Measurements from ENCODE around the gene CEACAM20.
A peak's percentile ranks its signal among the peaks of the same experiment; 100 is the strongest.
"Not testable (repeated sequence)": the region's sequence is repeated elsewhere in the genome, so short reads cannot be mapped to it uniquely, and the experiment has no call there.

Gene CEACAM20

DNA sequence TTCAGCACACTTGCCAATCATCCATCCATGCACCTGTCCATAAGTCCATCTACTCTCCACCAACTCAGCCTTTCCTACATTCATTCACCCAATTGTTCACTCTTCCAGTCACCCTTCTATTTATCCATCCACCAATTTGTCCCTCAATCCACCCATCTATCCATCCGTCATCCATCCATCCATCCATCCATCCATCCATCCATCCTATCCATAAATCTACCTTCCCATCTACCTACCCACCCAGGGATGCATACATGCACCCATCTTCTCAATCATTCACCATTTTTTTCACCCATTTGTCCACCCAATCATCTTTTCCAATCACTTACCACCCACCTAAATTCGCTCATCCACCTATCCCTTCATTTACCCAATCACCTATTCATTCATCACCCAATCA is 14.6 kb upstream of the CEACAM20 start:
- no peak for DNase-seq

GRCh38 chr19:44542671-44543070 is 13.2 kb upstream of the CEACAM20 start:
- no peak for DNase-seq

DNA sequence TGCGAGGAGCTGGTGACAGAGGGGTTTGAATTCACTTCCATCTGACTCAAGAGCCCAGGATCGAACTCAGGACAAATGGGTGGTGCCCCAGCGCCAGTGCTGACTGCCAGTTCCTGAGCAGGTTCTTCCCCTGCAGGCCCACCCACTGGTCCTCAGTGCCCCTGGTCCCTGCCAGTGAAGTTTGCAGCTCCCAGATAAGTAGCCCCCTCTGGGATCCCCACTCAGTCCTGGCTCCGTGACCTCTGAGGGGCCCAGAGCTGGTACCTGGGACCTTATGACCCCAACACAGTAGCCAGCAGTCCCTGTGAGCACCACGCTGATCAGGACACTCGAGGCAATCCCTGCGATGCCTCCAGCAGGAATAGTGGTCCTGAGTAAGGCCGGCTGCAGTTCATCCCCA is 11.3 kb upstream of the CEACAM20 start:
- DNase-seq: no peak

DNA sequence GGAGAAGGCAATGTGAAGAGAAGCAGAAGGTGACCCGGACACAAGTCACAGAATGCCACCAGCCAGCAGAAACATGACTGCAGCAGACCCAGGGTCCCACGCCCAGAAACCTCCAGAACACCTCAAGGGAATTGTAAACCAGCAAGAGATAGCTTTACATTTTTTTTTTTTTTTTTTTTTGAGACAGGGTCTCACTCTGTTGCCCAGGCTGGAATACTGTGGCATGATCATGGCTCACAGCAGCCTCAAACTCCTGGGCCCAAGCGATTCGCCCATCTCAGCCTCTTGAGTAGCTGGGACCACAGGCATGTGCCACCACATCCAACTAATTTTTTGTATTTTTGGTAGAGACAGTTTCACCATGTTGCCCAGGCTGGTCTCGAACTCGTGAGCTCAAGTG is 10.5 kb upstream of the CEACAM20 start:
- DNase-seq: no peak

DNA sequence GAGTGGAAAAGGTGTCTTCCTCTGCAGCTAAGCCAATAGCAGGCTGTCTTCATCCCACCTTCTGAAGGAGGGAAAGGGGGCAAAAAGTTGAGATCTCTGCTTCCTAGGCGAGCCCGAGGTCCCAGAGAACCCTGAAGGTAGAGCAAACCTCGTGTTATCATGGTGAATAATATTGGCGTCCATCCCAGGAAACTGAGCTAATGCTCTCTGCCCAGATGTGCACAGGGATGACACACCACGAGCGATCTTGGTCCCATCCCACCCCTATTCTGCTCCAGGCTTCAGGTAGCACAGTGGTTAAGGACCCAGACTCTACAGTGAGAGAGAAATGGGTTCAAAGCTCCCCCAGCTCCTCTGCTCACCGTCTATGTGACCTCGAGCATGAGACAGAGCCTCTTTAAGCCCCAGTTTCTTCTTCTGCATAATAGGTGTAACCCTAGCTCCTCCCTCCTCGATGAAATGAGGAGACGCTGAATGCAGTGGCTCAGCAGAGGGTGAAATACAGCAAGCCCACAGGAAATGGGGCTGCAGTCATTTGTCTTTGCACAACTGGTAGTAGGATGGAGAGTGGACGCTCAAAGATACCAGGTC is 9.9 kb upstream of the CEACAM20 start:
- peak; percentile 26 for DNase-seq

DNA sequence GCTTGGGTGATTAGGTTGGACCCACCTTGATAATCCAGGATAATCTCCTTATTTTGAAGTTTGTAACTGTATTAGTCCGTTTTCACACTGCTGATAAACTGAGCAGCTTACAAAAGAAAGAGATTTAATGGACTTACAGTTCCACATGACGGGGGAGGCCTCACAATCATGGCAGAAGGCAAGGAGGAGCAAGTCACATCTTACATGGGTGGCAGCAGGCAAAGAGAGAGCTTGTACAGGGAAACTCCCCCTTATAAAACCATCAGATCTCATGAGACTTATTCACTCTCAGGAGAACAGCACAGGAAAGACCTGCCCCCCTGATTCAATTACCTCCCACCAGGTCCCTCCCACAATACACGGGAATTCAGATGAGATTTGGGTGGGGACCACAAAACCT is 5.9 kb upstream of the CEACAM20 start:
- not testable (repeated sequence) for DNase-seq

GRCh38 chr19:44532819-44533218 is 3.3 kb upstream of the CEACAM20 start:
- DNase-seq: no peak

GRCh38 chr19:44530777-44531176 is 1.3 kb upstream of the CEACAM20 start:
- no peak for DNase-seq

DNA sequence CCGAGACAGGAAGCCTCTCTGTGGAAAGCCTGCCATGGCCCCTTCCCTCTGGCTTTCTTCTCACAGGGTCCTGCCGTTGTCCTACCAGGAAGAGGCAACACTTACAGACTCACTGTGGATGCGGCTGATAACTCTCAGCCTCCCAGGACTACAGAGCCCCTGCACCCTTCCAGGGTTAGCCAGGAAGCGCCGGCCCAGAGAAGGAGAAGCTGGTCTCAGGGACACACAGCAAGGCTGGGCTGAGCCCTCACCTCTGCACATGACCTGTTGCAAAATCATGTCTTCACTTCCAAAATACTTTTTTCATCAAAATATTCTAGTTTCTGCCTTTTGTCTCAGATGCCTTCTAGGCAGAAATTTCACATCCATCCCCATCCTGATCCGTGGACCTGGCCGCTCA is 1.9 kb downstream of the CEACAM20 start:
- DNase-seq: no peak

GRCh38 chr19:44525721-44526430 is 3.6 kb downstream of the CEACAM20 start:
- DNase-seq: no peak

DNA sequence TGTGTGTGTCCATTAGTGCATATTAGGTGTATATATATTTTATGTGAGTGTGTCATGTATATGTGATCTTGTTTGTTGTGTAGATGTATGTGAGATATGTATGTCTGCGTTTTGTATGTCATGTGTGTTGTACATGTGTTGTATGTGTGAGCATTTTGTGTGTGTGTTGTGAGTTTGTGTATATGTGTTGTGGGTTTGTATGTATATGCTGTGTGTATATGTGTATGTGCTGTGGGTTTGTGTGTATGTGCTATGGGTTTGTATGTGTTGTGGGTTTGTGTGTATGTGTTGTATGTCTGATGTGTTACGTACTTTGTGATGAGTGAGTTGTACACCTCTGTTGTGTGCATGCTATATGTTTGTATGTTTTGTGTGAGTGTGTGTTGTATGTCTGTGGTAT is 8.1 kb downstream of the CEACAM20 start:
- no peak for DNase-seq

GRCh38 chr19:44517146-44517545 is 12.3 kb downstream of the CEACAM20 start:
- peak; percentile 5 for DNase-seq

DNA sequence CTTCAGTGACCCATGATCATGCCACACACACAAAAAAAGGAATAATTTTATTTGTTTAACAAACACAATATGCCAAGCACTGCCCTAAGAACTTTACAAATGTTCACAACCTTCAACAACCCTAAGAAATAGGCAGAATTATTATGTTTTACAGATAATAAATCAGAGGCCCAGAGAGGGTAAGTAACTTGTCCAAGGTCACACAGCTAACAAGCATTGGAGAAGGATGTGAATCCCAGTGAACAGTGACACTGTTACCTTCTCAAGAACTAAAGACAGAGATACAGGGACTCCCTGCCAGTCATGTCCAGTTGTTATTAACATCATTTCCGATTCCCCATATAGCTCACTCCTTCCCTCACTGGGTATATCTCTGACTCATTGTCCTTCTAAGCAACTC is 13.6 kb downstream of the CEACAM20 start:
- no peak for DNase-seq

DNA sequence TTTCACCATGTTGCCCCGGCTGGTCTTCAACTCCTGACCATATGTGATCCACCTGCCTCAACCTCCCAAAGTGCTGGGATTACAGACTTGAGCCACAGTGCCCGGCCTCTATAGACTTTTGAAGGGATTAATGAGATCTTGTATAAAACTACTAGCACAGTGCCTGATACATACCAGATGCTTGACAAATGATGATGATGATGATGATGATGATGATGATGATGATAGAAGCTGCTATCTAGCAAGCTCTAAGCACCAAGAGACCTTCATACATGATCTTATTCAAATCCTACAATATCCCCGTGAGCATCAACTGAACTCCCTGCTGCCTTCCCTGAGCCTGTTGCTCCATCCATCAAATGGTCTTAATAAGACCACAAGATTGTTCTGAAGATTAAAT is 14.4 kb downstream of the CEACAM20 start:
- DNase-seq: no peak

DNA sequence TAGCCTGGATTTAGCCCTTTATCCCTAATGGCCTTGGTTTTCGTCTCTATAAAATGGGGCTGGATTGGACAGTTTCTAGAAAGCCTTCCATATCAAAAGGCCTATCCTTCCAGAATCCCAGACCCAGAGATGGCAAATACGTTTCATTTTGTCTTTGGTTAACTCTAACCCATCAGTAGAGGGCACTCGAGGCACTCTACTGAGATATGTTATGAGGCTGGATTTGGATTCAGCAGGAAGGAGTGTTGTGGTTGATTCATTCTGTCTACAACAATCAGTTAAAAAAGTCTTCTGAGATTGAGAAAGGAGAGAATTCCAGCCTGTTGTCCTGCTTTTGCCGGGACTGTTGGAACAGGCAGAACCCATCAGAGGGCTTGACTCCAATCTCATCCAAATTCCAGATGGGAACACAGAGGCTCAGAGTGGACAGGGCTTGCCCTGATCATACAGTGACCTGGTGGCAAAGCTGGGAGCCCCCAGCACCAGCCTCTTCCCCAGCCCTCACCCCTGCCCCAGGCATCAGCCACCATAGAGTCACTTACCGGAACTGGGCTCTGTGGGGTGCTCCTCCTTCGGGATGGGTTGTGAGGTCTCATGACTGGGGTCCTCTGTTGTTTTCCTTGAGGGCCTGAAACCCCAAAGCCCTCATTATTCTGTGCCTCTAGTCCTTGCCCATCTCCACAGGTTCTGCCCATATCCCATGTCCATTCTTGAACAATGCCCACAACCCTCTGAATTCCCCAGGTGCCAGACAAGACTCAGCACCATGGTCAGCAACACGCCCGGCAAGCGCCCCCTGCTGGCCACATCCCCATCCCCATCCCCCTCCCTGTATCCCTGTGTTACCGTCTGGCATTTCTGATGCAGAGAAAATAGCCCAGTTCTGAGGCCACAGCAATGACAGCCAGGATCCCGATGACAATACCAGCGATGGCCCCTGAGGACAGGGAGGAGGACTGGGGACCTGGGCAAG is 16.9 kb downstream of the CEACAM20 start:
- DNase-seq: peak; percentile 38

DNA sequence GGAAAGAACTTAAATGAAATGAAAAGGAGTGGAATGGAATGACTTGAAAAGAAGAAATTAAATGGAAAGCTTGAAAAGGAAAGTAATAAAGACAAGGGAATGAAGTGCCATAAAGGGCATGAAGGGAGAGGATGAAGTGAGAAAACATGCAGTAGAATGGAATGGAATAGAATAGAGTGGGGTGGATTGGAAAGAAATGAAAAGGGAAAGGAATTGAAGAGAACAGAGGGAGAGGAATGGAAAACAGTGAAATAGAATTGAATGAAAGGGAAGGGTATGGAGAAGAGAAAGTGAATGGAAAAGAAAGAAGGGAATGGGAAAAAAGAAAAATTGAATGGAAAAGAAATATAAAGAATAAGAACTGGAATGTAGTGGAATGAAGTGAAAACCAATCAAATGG is 20.0 kb downstream of the CEACAM20 start:
- no peak for DNase-seq

DNA sequence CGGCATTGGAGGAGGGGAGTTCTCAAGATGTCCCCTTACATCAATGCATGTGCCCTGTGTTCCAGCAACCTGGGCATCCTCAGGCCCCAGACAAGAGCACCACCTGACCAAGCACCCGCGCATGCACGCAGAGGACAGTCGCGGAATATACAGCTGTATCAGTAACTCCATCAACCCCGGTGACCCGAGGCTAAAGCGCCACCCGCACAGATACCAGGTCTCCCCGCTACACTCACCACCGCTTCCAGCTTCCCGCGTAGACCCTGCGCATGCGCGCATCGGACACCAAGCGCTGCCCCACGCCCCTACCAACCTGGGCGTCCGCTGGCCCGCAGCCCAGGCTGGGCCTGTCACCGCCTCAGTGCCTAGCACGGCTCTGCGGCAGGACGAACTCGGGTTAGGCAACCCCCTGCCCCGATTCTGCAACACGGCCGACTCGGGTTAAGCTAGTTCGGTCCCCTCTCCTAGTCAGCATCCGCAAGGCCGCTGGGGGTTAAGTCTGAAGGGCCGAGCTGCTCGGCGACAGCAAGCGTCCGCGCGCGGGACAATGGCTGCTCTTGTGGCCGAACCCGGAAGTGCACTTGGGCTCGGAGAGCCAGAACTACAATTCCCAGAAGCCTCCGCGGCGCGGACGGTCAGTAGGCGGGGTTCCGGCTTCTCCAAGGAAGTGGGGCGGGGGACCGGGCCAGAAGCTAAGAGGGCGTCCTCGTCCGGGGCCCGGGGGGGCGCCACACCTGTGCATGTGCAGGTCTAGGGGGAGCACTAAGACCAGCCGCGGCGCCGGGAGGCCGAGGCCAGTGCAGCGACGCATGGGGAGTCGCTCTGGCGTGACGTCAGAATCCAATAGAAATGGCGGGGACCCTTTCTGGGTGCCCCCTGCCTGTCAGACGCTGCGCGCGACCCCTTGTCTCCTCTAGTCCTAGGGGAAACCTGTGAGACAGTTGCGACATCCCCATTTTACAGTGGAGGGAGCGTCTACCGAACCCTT is 29.2 kb downstream of the CEACAM20 start, which contains the start of gene ZNF180:
ZNF180 (minus strand) TSS at position 561 of the 988 bp plus-strand sequence. CDS start 3,188 bp downstream, outside the sequence.
- DNase-seq: peak; percentile 90

DNA sequence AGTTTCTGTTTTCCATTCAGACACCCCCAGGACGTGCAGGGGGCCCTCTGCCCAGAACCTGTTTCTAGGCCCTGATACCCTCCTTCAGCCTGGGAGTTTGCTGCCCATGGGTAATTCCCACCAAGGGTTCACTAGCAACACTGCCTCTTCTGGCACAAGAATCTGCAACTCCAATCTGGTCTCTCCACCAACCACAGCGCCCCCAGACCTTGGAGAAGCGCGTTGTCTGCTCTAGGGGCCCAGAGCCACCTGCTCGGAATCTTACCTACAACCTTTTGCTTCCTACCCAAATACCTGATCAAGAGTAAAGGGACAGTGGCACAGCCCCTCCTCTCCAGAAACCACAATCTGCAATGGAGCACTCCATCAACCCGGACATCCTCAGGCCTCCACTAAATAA is 29.9 kb downstream of the CEACAM20 start:
- no peak for DNase-seq

GRCh38 chr19:44498988-44499387 is 30.5 kb downstream of the CEACAM20 start:
- DNase-seq: no peak

DNA sequence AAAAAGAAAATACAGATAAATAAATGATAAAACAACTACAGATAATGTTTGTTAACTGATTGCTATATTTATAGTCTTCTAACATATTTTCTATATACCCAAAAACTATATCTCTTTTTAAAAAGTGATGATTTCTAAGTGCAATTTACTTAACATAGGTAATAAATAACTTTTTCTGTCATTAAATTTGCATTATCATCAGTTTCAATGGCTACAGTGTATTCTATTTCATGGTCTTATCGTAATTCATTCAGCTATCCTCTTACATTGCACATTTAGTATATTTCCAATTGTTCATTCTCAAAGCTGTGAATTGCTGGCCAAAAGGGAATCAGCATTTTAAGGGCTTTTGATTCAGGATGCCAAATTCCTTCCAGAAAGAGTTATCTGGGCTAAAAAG is 32.8 kb downstream of the CEACAM20 start:
- no peak for DNase-seq

DNA sequence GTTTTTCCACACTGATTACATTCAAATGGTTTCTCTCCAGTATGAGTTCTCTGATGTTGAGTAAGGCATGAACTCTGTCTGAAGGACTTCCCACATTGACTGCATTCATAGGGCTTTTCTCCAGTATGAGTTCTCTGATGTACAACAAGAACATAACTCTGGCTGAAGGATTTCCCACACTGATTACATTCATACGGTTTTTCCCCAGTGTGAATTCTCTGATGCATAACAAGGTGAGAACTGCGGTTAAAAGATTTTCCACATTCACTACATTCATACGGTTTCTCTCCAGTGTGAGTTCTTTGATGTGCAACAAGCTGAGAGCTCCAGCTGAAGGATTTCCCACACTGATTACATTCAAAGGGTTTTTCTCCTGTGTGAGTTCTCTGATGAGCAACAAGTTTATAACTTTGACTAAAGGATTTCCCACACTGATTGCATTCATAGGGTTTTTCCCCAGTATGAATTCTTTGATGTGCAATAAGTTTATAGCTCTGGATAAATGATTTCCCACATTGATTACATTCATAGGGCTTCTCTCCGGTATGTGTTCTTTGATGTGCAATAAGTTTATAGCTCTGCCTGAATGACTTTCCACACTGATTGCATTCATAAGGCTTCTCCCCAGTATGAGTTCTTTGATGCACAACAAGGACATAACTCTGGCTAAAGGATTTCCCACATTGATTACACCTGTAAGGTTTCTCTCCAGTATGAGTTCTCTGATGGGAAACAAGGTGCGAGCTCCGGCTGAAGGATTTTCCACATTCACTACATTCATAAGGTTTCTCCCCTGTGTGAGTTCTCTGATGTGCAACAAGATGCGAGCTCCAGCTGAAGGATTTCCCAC is 52.7 kb downstream of the CEACAM20 start:
- DNase-seq: no peak
